ENCODE data around the gene ENAH. TPM values are rescaled to one million over a fixed set of nuclear protein-coding genes. Genes with fewer than 3 reads are reported as not detected.

The ENAH gene
- polyA plus RNA-seq, 3 donors = 0.12 TPM; not detected in 2

GRCh38 chr1:225524570-225524969 is 128.4 kb downstream of the ENAH start:
- Mint-ChIP-seq H3K27me3 (ENCODE audit: low read depth in 3 of 3) (peaks cover 0 to 4% (median 0%) of the 10 kb centered on the region in 3 donors), H3K36me3 (no peaks in the 10 kb centered on the region), H3K4me3 (no peak overlapping the region), H3K9me3 (no peaks in the 10 kb centered on the region), H3K4me1 (no peaks in the 10 kb centered on the region), H3K27ac (no peak overlapping the region)
- TF ChIP-seq CTCF (IDR thresholded peaks at IDR 0.05) = no peak
- Histone ChIP-seq H3K79me2 (ENCODE audit: insufficient read depth, low read length) (no peaks in the 10 kb centered on the region), H3K9ac (ENCODE audit: insufficient read depth, low read length, poor library complexity, severe bottlenecking) (no peak overlapping the region), H4K20me1 (ENCODE audit: insufficient read depth, low read length) (no peaks in the 10 kb centered on the region), H2AFZ (ENCODE audit: insufficient read depth, low read depth, low read length, poor library complexity, severe bottlenecking) (no peak overlapping the region), H3K4me3 (replicated peaks in 1 of 3; ENCODE audit: low read depth in 2 of 3, low read length in 3 of 3) (no peak overlapping the region), H3K4me2 (replicated peaks; ENCODE audit: extremely low read depth, low read length, poor library complexity, severe bottlenecking) (no peak overlapping the region), H3K36me3 (replicated peaks in 1 of 2; ENCODE audit: control insufficient read depth in 1 of 2, insufficient read depth in 2 of 2, low read length in 2 of 2) (no peaks in the 10 kb centered on the region), H3K27me3 (ENCODE audit: control insufficient read depth in 2 of 2, insufficient read depth in 2 of 2, low read length in 2 of 2) (no peaks in the 10 kb centered on the region), H3K9me3 (replicated peaks in 1 of 2; ENCODE audit: control insufficient read depth in 1 of 2, insufficient read depth in 1 of 2, low read length in 2 of 2) (no peaks in the 10 kb centered on the region), H3K4me1 (ENCODE audit: control insufficient read depth in 1 of 2, insufficient read depth in 2 of 2, low read length in 2 of 2) (no peaks in the 10 kb centered on the region), H3K27ac (ENCODE audit: low read depth in 1 of 2, low read length in 2 of 2) (no peak overlapping the region)
- DNase-seq = no peak
- intact Hi-C loops (cut with micrococcal nuclease) = no loop called here
- WGBS (ENCODE audit: insufficient coverage) = no CpG with 5 or more reads among the region's 6 CpGs

GRCh38 chr1:225523263-225523950 is 129.5 kb downstream of the ENAH start:
- Histone ChIP-seq H3K36me3 (replicated peaks in 1 of 2; ENCODE audit: control insufficient read depth in 1 of 2, insufficient read depth in 2 of 2, low read length in 2 of 2) (no peaks in the 10 kb centered on the region), H3K4me2 (replicated peaks; ENCODE audit: extremely low read depth, low read length, poor library complexity, severe bottlenecking) (no peak overlapping the region), H2AFZ (ENCODE audit: insufficient read depth, low read depth, low read length, poor library complexity, severe bottlenecking) (no peak overlapping the region), H3K9ac (ENCODE audit: insufficient read depth, low read length, poor library complexity, severe bottlenecking) (no peak overlapping the region), H3K4me3 (replicated peaks in 1 of 3; ENCODE audit: low read depth in 2 of 3, low read length in 3 of 3) (no peak overlapping the region), H4K20me1 (ENCODE audit: insufficient read depth, low read length) (no peaks in the 10 kb centered on the region), H3K9me3 (replicated peaks in 1 of 2; ENCODE audit: control insufficient read depth in 1 of 2, insufficient read depth in 1 of 2, low read length in 2 of 2) (no peaks in the 10 kb centered on the region), H3K27me3 (ENCODE audit: control insufficient read depth in 2 of 2, insufficient read depth in 2 of 2, low read length in 2 of 2) (no peaks in the 10 kb centered on the region), H3K79me2 (ENCODE audit: insufficient read depth, low read length) (no peaks in the 10 kb centered on the region), H3K27ac (ENCODE audit: low read depth in 1 of 2, low read length in 2 of 2) (no peak overlapping the region), H3K4me1 (ENCODE audit: control insufficient read depth in 1 of 2, insufficient read depth in 2 of 2, low read length in 2 of 2) (no peaks in the 10 kb centered on the region)
- DNase-seq = no peak
- intact Hi-C loops (cut with micrococcal nuclease) = no loop called here
- Mint-ChIP-seq H3K4me1 (no peaks in the 10 kb centered on the region), H3K36me3 (no peaks in the 10 kb centered on the region), H3K9me3 (no peaks in the 10 kb centered on the region), H3K4me3 (no peak overlapping the region), H3K27ac (no peak overlapping the region), H3K27me3 (ENCODE audit: low read depth in 3 of 3) (peaks cover 0 to 4% (median 2%) of the 10 kb centered on the region in 3 donors)
- TF ChIP-seq CTCF (IDR thresholded peaks at IDR 0.05) = no peak
- 100% methylated on average over 2 of the region's 4 CpGs for WGBS (ENCODE audit: insufficient coverage)
